HG02938 (cell line): ENCODE measurements around the gene PDE6B.
"Not testable (repeated sequence)": the region's sequence is repeated elsewhere in the genome, so short reads cannot be mapped to it uniquely, and the experiment has no call there.

Experiments used
- ATAC-seq: cut with Tn5 transposase; IDR thresholded peaks from one replicate; pipeline ENCODE4 v1.9.1; 2021; ENCODE audit warnings: mild to moderate bottlenecking, moderate library complexity; ENCODE audit not compliant: unreplicated experiment

Gene PDE6B

DNA sequence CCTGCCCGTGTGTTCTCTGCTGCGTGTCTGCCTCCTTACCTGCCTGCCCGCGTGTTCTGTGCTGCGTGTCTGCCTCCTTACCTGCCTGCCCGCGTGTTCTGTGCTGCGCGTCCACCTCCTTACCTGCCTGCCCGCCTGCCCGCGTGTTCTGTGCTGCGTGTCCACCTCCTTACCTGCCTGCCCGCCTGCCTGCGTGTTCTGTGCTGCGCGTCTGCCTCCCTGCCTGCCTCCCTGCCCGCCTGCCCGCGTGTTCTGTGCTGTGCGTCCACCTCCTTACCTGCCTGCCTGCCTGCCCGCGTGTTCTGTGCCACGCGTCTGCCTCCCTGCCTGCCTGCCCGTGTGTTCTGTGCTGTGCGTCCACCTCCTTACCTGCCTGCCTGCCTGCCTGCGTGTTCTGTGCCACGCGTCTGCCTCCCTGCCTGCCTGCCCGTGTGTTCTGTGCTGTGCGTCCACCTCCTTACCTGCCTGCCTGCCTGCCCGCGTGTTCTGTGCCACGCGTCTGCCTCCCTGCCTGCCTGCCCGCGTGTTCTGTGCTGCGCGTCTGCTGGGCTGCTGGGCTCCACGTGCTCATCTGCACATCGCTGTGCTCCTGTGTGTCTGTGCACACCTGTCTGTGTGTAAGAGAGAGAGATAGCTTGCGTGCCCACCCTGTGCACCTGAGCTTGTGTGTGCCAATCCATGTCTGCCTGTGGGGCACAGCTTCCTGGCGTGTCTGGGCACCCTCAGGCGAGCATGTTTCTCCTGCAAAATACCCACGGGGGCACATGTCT, 9.9 kb downstream of the PDE6B start:
- not testable (repeated sequence) for ATAC-seq

DNA sequence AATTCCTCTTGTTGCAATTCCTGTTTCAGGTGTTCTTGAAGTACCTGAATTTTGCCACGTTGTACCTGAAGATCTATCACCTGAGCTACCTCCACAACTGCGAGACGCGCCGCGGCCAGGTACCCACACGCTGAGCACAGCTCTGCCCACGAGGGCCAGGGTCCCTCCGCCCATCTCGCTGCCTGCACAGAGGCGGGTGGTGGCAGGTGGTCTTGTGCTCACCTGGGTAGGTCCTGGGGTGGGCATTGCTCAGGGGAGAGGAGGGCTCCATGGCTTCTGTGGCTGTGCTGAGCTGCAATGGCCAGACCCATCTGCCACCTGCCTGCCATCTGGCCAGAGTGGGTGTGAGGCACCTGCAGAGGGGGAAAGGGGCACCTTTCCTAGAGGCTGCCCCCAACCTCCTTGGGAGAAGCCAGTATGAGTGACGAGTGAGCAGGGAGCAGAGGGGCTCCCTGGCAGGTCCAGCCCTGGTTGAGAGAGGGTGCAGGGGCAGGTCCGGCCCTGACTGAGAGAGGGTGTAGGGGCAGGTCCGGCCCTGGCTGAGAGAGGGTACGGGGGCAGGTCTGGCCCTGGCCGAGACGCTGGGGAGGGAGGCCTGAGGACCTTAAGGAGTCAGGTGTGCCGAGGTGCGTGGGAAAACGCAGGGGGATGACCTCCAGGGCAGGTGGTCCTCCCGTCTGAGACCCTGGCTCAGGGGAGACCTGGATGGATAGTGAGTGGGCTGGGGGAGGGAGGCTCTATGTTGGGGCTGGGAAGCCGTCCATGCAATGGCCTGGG, 10.7 kb downstream of the PDE6B start:
- no peak for ATAC-seq

DNA sequence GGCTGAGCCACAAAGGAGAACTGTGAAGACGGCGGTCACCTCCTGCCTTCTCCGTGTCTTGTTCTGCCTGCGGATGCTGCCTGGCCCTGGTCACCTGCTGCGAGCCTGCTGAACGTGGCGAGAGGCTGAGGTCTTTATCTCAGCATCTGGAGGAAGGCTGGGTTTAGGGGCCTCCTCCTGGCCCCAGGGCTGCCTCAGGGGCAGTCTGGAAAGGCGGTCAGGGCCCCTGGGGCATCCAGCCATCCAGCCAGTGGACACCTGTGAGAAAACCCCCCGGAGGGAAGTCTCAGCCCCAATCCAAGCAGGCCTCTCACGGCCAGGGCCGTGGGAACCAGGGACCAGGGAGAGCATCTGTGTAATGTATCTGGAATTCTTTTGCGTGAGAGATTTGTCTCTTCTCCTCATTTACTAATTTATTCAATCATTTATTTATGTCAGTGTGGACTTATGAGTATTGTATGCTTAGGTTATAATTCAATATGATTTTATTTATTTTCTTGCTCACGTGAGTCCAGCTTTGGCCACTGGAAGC, 11.3 kb downstream of the PDE6B start:
- no peak for ATAC-seq

DNA sequence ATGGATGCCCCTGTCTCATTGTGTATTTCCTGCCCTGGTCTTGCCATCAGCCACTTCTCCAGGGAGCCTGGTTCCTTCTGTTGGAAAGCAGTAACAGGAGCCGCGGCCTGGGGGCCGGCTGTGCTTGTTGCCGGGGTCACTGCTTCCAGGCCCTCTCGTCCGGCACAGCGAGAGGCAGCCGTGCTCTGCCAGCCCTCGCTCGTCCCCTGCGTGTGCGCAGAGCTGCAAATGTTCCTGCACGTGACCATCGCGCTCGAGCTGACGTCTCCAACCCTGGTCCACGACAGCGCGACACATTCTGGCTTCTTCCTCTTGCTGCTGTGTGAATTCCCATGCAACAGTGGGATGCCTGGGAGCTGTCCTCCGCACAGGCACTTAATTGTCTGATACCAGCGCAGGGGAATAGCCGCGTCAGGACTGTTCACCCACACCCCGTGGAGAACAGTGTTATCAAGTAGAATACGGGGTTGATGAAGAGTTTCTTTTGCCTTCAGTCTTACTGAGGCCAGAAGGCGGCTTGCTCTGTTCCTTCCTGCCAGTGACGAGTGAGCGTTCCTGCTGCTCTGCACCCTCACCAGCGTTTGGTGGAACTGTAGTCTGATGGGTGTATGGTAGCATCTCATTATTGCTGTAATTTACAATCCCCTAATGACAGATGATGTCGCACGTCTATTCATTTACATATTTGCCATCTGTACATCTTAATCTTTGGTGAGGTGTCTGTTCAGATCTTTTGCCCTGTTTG, 12.3 kb downstream of the PDE6B start:
- ATAC-seq: no peak

DNA sequence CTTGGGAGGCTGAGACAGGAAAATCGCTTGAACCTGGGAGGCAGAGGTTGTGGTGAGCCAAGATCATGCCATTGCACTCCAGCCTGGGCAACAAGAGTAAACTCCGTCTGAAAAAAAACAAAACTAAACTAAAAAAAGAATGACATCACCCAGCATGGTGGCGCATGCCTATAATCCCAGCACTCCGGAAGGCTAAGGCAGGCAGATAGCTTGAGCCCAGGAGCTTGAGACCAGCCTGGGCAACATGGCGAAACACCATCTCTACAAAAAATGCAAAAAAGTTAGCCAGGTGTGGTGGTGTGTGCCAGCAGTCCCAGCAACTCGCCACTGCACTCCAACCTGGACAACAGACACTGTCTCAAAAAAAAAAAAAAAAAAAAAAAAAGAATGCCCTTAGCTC, 17.0 kb downstream of the PDE6B start:
- ATAC-seq: not testable (repeated sequence)

DNA sequence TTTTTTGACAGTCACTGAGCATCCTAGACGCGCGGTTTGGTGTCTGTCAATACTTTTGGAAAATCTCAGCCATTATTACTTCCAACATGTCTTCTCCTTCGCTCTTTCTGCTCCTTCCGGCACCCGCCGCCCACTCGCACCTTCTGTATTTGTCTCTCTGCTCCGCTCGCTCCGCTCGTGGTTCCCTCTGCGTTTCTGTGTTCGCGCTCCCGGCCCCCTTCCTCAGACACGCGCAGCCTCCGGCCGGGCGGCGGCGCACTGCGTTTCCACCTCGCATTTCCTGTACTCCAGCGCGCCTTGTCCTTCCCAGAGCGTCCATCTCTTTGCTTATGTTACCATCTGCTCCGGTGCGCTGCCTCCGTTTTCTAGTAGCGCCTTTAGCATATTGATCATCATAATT, 21.1 kb downstream of the PDE6B start:
- no peak for ATAC-seq

DNA sequence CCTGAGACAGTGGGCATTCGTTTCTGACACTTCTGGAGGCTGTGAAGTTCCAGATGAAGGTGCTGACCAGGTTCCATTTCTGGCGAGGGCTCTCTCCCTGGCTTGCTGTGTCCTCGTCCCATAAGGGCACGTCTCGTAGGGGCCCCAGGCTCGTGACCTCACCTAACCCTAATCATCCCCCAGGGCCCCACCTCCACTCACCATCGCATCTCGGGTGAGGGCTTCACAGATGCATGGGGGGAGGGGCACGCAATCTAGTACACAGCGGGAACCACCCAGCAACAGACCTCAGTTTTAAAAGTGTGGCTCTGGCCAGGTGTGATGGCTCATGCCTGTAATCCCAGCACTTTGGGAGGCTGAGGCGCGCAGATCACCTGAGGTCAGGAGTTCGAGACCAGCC, 22.1 kb downstream of the PDE6B start:
- ATAC-seq: no peak

DNA sequence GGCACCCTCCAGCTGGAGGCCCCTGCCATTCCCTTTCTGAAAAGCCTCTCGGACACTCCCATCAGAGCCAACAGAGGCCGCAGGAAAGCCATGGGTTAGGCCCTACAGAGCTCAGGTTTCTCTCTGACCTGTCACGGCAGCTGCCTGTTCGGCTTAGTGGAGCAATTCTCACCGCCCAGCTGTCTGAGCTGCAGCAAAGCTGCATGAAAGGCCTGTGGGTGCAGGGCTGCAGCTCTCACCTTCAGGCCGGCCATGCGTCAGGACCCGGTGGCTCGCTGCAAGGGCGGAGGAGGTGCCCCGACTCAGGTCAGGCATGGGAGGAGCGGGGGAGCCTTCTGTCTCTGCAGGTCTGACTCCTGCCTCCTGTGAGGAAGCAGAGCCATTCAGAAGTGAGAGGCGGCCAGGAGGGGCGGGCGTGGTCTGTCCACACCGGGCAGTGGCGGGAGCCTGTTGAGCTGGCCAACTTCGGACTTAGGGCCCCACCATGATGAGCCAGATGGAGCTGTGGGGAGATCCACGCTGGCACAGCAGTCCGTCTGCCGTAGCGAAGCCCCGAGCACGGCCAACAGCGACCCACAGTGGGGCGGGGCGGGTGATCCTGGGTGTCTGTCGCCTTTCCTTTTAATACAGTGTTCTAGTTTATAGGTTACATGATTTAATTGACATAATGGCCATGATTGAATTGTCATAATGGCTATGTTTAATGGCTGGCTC, 23.4 kb downstream of the PDE6B start:
- no peak for ATAC-seq

DNA sequence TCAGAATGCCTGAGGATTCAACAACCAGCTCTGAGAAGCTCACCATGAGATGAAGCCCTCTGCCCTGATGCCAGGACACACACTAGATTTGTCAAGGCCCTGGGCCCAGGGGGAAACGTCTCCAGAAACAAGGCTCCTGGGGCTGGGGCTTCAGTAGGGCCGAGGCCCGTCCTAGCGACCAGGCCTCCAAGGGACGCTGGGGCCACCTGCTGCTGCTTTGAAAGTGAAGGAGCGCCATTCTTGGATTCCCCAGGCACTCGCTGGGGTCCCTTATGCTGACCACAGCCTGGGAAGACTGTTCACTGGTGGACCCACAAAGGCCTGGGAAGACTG, 23.9 kb downstream of the PDE6B start:
- no peak for ATAC-seq

DNA sequence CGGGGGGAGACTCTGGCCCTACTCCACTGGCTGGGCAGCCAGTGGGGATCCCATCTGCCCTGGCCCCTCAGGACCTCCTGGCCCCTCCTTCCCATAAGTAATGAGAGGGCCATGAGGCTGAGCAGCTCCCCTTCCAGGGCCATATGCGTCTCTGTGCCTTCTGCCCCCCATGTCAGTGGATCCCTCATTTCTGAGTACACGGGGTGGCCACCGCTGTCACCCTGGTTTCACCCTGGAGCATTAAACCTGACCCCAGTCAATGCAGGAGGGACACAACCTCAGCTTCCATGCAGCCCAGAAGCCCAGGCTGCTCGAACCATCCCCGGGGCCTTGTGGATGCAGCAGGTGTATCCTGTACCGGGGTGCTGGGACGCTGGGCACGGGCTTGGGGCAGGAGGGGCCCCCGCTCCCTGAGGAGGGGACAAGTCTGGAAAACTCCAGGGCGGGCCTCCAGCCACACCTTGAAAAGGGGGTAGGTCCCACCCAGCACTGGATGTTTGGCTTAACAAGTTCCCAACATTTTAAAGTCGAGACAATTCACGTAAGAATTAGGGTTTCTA, 24.5 kb downstream of the PDE6B start:
- ATAC-seq: no peak

DNA sequence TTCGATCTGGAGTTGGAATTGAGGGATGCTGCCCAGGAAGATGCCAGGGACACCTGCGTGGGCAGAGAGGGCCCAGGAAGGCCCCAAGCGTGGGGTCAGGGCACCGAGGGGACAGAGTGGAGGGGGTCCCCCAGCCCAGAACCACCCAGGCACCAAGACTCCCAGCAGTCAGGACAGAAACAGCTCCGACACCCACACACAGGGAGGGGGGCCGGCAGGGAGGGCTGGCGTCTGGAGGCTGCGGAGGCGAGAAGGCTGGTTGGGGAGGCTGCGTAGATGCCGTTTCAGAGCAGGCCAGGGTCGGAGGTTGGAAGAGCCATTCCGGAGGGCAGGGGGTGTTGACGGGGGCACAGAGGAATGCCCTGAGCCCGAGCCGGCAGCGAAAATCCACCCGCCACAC, 25.1 kb downstream of the PDE6B start:
- ATAC-seq: no peak

DNA sequence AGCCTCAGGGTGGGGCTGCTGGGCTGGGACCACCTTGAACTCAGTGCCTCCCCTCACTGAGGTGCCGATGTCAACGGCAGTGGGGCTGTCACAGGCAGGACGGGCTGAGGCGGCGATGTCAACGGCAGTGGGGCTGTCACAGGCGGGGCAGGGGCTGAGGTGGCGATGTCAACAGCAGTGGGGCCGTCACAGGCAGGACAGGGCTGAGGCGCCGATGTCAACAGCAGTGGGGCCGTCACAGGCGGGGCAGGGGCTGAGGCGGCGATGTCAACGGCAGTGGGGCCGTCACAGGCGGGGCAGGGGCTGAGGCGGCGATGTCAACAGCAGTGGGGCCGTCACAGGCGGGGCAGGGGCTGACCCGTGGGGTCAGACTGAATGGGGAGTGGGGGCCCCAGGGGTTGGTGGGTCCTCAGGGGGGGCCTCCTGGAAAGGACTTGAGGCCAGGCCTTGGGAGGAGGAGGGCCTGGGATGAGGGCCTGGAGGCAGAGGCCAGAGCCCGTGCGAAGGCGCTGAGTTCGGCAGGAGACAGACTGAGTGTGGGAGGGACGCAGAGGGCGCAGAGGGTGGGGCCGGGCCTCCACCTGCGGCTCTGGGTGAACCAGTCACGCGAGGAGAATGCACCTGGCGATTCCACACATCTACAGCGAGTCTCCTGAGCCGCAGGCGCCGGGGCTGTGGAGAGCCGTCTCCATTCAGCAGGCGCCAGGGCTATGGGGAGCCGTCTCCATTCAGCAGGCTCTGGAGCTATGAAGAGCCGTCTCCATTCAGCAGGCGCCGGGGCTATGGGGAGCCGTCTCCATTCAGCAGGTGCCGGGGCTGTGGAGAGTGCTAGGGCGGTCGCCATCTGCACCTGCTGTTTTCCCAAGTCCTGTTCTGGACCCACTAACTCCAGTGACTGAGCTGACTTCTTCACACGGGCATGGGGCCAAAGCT, 25.8 kb downstream of the PDE6B start:
- no peak for ATAC-seq

DNA sequence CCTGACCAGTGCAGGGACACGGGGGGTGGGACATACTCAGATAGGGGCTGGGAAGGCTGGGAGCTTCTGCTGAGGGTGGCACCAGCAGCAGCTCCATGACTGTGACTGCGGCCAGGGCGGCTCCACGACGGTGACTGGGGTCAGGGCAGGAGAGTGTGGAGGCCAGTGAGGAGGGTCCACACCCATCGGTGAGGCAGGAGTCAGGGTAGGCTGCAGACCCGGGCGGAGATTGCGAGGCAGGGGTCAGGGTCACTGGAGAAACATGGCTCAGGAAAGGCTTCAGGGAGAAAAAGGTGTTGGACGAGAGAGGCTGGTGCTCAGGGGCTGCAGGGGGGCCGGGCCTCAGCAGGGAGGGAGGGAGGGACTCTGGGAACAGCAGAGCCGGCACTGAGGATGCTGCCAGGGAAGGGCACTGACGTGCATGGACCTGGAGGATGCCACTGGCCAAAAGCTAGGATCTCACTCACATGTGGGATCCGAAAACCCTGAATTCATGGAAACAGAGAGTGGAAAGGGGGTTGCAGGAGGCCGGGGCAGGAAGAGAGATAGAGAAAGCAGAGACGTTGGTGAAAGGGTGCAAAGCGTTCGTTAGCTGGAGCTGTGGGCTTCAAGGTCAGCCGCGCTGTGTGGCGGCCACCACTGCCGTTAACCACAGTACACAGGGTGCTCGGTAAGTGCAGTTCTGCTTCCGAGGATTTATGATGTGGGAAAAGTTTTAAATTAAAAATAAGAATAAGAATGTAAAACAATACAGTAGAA, 26.7 kb downstream of the PDE6B start:
- no peak for ATAC-seq

DNA sequence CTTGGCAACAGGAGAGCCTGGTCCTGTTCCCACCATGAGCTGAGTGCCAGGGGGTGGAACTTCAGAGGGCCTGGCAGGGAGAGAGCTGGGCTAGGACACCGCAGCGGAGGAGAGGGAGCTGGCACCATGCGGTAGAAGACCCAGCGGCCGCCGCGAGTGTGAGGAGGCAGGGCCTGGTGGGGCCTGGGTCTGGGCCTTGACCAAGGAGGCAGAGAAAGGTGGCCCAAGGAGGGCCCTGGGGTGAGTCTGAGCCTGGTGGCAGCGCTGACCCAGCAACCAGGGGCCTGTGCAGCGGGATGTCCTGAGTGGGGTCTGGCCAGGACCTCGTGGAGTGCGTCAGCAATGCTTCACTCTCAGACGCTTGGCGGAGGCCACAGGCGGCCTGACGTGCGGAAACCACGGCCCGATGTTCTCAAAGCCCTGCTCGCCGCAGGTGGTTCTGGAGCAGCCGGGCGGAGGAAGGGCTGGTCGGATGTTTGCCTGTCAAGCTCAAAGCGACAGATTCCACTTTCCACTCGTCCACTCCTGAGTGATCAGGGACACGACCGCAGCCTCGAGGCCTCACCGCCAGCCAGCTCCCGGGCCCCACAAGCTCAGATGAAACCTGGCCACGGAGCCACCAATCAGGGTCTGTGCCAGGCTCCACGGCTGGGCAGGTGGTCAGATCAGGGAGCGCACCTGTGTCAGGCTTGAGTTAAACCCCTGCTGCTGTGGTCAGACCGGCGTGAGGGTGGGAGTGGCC, 27.9 kb downstream of the PDE6B start:
- no peak for ATAC-seq

DNA sequence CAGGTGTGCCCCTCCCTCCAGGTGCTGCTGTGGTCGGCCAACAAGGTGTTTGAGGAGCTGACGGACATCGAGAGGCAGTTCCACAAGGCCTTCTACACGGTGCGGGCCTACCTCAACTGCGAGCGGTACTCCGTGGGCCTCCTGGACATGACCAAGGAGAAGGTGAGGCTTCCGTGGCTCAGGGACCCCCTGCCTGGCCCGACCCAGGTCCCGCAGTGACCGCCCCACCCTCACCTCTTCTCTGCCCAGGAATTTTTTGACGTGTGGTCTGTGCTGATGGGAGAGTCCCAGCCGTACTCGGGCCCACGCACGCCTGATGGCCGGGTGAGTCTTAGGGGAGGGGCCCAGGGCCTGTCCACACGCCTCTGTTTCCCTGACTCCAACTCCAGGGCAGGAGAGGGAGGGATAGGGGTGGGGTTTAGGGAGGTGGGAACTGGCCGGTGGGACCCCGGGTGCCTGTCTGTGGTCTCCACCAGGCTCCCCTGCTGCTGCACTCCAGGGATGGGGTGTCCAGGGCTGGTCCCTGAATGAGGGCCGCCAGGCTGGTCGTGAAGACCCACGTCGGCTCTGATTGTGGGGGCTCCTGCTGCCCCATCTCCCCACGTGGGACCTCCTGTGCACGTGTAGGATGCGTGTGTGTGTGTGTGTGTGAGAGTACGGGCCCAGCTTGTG, 28.6 kb downstream of the PDE6B start:
- ATAC-seq: no peak

DNA sequence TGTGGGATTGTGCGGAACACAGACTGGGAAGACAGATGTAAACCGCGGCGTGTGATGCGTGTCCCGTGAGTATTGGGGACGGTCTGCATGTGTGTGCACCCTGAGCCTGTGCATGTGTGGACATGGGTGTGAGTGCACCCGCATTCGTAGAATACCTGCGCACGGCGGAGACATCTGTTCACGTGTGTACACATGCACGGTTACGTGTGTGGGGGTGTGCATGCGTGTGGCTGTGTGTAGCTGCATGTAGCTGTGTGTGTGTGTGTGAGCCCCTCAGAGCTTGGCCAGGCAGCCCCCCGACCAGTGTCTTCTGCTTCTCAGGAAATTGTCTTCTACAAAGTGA, 29.1 kb downstream of the PDE6B start:
- ATAC-seq: no peak

DNA sequence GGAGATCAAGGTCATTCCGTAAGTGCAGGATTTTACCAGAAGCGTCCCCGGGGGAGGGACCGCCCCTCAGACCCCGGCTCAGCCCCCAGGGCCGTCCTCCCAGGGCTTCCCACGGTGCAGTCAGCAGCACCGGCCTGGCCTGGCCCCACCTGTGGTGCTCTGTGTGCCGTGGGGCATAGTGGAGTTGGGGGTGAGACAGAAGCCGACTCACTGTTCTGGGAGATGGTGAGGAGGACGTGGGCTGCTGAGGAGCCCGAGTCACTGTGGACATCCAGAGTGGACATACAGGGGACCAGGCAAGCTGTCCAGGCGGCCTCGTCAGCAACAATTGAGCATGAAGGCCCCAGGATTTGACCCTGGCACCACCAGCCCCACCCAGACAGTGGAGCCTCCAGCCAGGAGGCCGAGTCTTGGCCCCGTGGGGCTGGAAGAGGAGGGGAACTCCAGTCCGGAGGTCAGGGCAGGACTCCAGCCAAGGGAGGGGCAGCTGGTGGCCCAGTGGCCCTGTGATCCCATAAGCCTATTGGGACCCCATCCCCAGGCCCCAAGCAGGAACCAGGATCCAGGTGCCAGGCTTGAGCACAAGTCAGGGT, 29.6 kb downstream of the PDE6B start:
- no peak for ATAC-seq
